GM12891 (cell line): Measurements from ENCODE around the gene GSTM2.
"Not testable (repeated sequence)": the region's sequence is repeated elsewhere in the genome, so short reads cannot be mapped to it uniquely, and the experiment has no call there.

Experiments used
- PAX5 ChIP-seq: IDR thresholded peaks from 2 replicates; pipeline ENCODE4 v1.6.1; 2011; ENCODE audit warnings: low read length, moderate library complexity, mild to moderate bottlenecking; ENCODE audit not compliant: insufficient read depth, severe bottlenecking
- POLR2A ChIP-seq: IDR thresholded peaks from 2 replicates; pipeline ENCODE4 v1.6.1; 2011; ENCODE audit warnings: low read depth, low read length, control low read depth
- POLR2AphosphoS5 ChIP-seq: IDR thresholded peaks from 2 replicates; pipeline ENCODE4 v1.6.1; 2011; ENCODE audit warnings: low read depth, low read length, control low read depth
- POU2F2 ChIP-seq: IDR thresholded peaks from 2 replicates; pipeline ENCODE4 v1.6.1; 2011; ENCODE audit warnings: low read depth, mild to moderate bottlenecking, control low read depth, low read length, moderate library complexity
- SPI1 ChIP-seq: IDR thresholded peaks from 2 replicates; pipeline ENCODE4 v1.6.1; 2011; ENCODE audit warnings: low read depth, low read length, control low read depth
- TAF1 ChIP-seq: IDR thresholded peaks from 2 replicates; pipeline ENCODE4 v1.6.1; 2011; ENCODE audit warnings: low read depth, low read length, control low read depth

GRCh38 chr1:109685399-109685798, 17.5 kb downstream of the GSTM2 start:
- TF ChIP-seq POLR2A, POLR2AphosphoS5, TAF1, SPI1, PAX5, POU2F2: not testable (repeated sequence)
